Upper lobe of left lung (tissue), 4 donors: ENCODE measurements around the gene DGKB.

ENCODE experiments used
- EP300 ChIP-seq, 4 donors: sonication (generic); formaldehyde crosslinking; IDR thresholded peaks; one replicate each; pipeline ENCODE4 v1.5.1; 2017; ENCODE audit warnings: antibody characterized with exemption in 4 of 4, control low read depth in 2 of 4
- POLR2A ChIP-seq, 4 donors: fragments of 450-650 bp; IDR thresholded peaks; one replicate each; pipeline ENCODE4 v1.5.1; 2016 to 2017; ENCODE audit warnings: antibody characterized with exemption in 4 of 4, mild to moderate bottlenecking in 2 of 4
- POLR2AphosphoS5 ChIP-seq, 2 donors: sonication (generic); formaldehyde crosslinking; IDR thresholded peaks; one replicate each; pipeline ENCODE4 v1.5.1; 2017; ENCODE audit warnings: antibody characterized with exemption in 2 of 2
- TF ChIP-seq, protein P1 (sequence below), 6 experiments: fragments of 450-650 bp in 4 of 6; fragments of 200-600 bp in 2 of 6; sonication (generic) in 2 of 6; IDR thresholded peaks; one replicate each; pipeline ENCODE4 v1.5.1; 2016 to 2019; ENCODE audit warnings: antibody characterized with exemption in 6 of 6

DNA sequence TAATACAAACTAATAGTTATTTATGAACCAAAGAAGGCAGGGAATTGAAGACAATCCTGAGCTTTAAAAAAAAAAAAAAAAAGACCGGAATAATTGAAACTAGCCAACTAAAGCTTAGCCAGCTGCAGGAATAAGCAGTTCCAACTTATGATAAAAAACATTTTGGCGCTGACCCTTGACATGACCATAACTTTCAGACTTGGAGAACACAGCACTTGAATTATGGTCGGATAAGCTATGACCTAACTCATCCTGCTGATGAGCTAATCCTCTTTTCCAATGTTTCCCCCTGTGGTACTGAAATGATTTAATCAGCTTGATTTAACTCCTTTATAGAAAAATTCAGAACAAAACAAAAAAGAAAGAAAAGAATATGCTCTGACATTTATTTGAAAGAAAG lies 181.8 kb downstream of the DGKB start:
- TF ChIP-seq POLR2A (IDR thresholded peaks at IDR 0.05) = no peak
- TF ChIP-seq, protein P1, sequence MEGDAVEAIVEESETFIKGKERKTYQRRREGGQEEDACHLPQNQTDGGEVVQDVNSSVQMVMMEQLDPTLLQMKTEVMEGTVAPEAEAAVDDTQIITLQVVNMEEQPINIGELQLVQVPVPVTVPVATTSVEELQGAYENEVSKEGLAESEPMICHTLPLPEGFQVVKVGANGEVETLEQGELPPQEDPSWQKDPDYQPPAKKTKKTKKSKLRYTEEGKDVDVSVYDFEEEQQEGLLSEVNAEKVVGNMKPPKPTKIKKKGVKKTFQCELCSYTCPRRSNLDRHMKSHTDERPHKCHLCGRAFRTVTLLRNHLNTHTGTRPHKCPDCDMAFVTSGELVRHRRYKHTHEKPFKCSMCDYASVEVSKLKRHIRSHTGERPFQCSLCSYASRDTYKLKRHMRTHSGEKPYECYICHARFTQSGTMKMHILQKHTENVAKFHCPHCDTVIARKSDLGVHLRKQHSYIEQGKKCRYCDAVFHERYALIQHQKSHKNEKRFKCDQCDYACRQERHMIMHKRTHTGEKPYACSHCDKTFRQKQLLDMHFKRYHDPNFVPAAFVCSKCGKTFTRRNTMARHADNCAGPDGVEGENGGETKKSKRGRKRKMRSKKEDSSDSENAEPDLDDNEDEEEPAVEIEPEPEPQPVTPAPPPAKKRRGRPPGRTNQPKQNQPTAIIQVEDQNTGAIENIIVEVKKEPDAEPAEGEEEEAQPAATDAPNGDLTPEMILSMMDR (IDR thresholded peaks at IDR 0.05) = no peak
- TF ChIP-seq POLR2AphosphoS5 (IDR thresholded peaks at IDR 0.05) = no peak
- no peak for TF ChIP-seq EP300 (IDR thresholded peaks at IDR 0.05)
